ENCODE data around the gene CPNE5. TPM values are rescaled to one million over a fixed set of nuclear protein-coding genes. Genes with fewer than 3 reads are reported as not detected.

The CPNE5 gene
- total and polyA plus RNA-seq, 9 donors, result 1.4 to 22.1 (median 6.2) TPM

GRCh38 chr6:36793296-36793912, 45.8 kb downstream of the CPNE5 start:
- no peaks in the 10 kb centered on the region for H3K27me3 ChIP-seq
- intact Hi-C loops (cut with DNase I), result no loop called here
- no peaks in the 10 kb centered on the region for H3K36me3 ChIP-seq
- TF ChIP-seq CTCF (IDR thresholded peaks at IDR 0.05) (no peak), EP300 (IDR thresholded peaks at IDR 0.05) (no peak), POLR2A (IDR thresholded peaks at IDR 0.05) (no peak)
- peaks cover 10% of the 10 kb centered on the region for H3K4me1 ChIP-seq (ENCODE audit: insufficient read depth)
- H3K27ac ChIP-seq, result no peak overlapping the region
- no peak overlapping the region for H3K4me3 ChIP-seq
- no peak for DNase-seq
- WGBS, 3 donors, result 30 to 49% (median 42%) methylated on average over 9 of the region's 9 CpGs
- no peaks in the 10 kb centered on the region for H3K9me3 ChIP-seq

GRCh38 chr6:36791521-36792135, 47.6 kb downstream of the CPNE5 start:
- Histone ChIP-seq H3K4me3 (no peak overlapping the region), H3K27ac (no peak overlapping the region), H3K9me3 (no peaks in the 10 kb centered on the region), H3K27me3 (no peaks in the 10 kb centered on the region), H3K36me3 (no peaks in the 10 kb centered on the region), H3K4me1 (ENCODE audit: insufficient read depth) (peaks cover 10% of the 10 kb centered on the region)
- DNase-seq, result no peak
- no peak for TF ChIP-seq EP300 (IDR thresholded peaks at IDR 0.05)
- TF ChIP-seq POLR2A (IDR thresholded peaks at IDR 0.05), result no peak
- TF ChIP-seq CTCF (IDR thresholded peaks at IDR 0.05), result no peak
- intact Hi-C loops (cut with DNase I), result no loop called here
- whole genome bisulfite sequencing, 3 donors, result 83 to 92% (median 91%) methylated on average over 10 of the region's 10 CpGs

- intact Hi-C loops (cut with DNase I), result no loop called here
- Histone ChIP-seq H3K9me3 (no peaks in the 10 kb centered on the region), H3K4me1 (ENCODE audit: insufficient read depth) (peaks cover 10% of the 10 kb centered on the region), H3K36me3 (no peaks in the 10 kb centered on the region), H3K4me3 (no peak overlapping the region), H3K27ac (no peak overlapping the region), H3K27me3 (no peaks in the 10 kb centered on the region)
- TF ChIP-seq POLR2A (IDR thresholded peaks at IDR 0.05), result no peak
- TF ChIP-seq CTCF (IDR thresholded peaks at IDR 0.05), result no peak
- no peak for TF ChIP-seq EP300 (IDR thresholded peaks at IDR 0.05)
- no peak for DNase-seq
- WGBS, 3 donors, result 89 to 91% (median 90%) methylated on average over 2 of the region's 2 CpGs
Observed at GRCh38 chr6:36791085-36791484, 48.2 kb downstream of the CPNE5 start.

GRCh38 chr6:36788768-36789167, 50.5 kb downstream of the CPNE5 start:
- Histone ChIP-seq H3K4me3 (no peak overlapping the region), H3K27ac (no peak overlapping the region), H3K4me1 (ENCODE audit: insufficient read depth) (peaks cover 4% of the 10 kb centered on the region), H3K27me3 (no peaks in the 10 kb centered on the region), H3K9me3 (no peaks in the 10 kb centered on the region), H3K36me3 (no peaks in the 10 kb centered on the region)
- no peak for DNase-seq
- TF ChIP-seq CTCF (IDR thresholded peaks at IDR 0.05) (no peak), EP300 (IDR thresholded peaks at IDR 0.05) (no peak), POLR2A (IDR thresholded peaks at IDR 0.05) (no peak)
- intact Hi-C loops (cut with DNase I), result no loop called here
- 11 to 16% (median 13%) methylated on average over 4 of the region's 4 CpGs for WGBS, 3 donors

Data from ovary (tissue), 9 donors.